ENCODE measurements around the gene DLG2.
"Not testable (repeated sequence)": the region's sequence is repeated elsewhere in the genome, so short reads cannot be mapped to it uniquely, and the experiment has no call there.

GRCh38 chr11:85238038-85238437 is 389.1 kb downstream of the DLG2 start:
- TF ChIP-seq POLR2AphosphoS5, CTCF, POLR2A, EP300 (IDR thresholded peaks at IDR 0.05): not testable (repeated sequence)

All from sigmoid colon (tissue), 4 donors.